Natural killer cell treated with Interleukin-12 subunit alpha and Interleukin-12 subunit beta and Interleukin-15 and Interleukin-18, amount 100 ng/mL, for 72 hours (primary cell): ENCODE measurements around the gene RPRD2. TPM values are rescaled to one million over a fixed set of nuclear protein-coding genes. Genes with fewer than 3 reads are reported as not detected.

Experiments used
- ATAC-seq, 2 donors: fragments of 150-1000 bp; cut with Tn5 transposase in 1 of 2; sonication (Bioruptor Pico), chemical (Tn5 transposase) in 1 of 2; 2 replicates each; pipeline ENCODE4 v1.10.0; 2021
- DNase-seq: peaks from one replicate; pipeline ENCODE4 v3.0.0; 2022; ENCODE audit warnings: low spot score
- H3K27ac Mint-ChIP-seq, 2 donors: 1 replicate in 1 of 2; 2 replicates in 1 of 2; pipeline ENCODE4 v1.8.0; 2022; ENCODE audit warnings: mixed read lengths in 2 of 2, mild to moderate bottlenecking in 1 of 2, moderate library complexity in 1 of 2
- H3K27me3 Mint-ChIP-seq, 2 donors: 1 replicate in 1 of 2; 2 replicates in 1 of 2; pipeline ENCODE4 v1.8.0; 2022; ENCODE audit warnings: mixed read lengths in 2 of 2
- H3K36me3 Mint-ChIP-seq: one replicate; pipeline ENCODE4 v1.8.0; 2022; ENCODE audit warnings: mixed read lengths
- H3K4me1 Mint-ChIP-seq, 2 donors: 1 replicate in 1 of 2; 2 replicates in 1 of 2; pipeline ENCODE4 v1.8.0; 2022; ENCODE audit warnings: low read depth in 2 of 2, mixed read lengths in 2 of 2, mild to moderate bottlenecking in 1 of 2
- H3K4me3 Mint-ChIP-seq: one replicate; pipeline ENCODE4 v1.8.0; 2022; ENCODE audit warnings: mixed read lengths
- H3K9me3 Mint-ChIP-seq: 2 replicates; pipeline ENCODE4 v1.8.0; 2022; ENCODE audit warnings: mixed read lengths
- total RNA-seq, 2 donors: library from RNA; stranded (reverse); gene quantifications; one replicate each; pipeline ENCODE4 v1.2.3, GENCODE V29; 2022

RPRD2 gene
- total RNA-seq, 2 donors from 2014 or later, result 23.9 to 24.8 TPM

DNA sequence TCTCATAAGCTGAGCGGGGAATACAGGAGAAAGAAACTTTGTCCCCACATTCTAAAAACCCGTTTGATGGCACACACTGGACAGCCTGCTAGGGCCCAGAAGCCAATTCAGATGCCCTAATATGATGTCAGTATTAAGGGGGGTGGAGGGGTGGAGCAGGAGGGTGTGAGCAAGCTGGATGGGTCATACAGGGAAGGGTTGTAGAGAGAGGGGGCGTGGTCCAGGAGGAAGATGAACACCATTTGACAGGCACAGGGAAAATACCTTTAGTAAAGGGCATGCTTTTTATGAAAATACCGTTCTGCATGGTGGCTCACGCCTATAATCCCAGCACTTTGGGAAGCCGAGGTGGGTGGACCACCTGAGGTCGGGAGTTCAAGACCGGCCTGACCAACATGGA lies 129.2 kb downstream of the RPRD2 start:
- no peaks in the 10 kb centered on the region for H3K9me3 Mint-ChIP-seq
- H3K27me3 Mint-ChIP-seq, result no peaks in the 10 kb centered on the region
- no peak overlapping the region for H3K4me3 Mint-ChIP-seq
- H3K27ac Mint-ChIP-seq, result no peak overlapping the region
- no peak for ATAC-seq
- H3K36me3 Mint-ChIP-seq, result peaks cover 27% of the 10 kb centered on the region
- DNase-seq, result no peak
- peaks cover 10 to 12% of the 10 kb centered on the region in 2 donors for H3K4me1 Mint-ChIP-seq

DNA sequence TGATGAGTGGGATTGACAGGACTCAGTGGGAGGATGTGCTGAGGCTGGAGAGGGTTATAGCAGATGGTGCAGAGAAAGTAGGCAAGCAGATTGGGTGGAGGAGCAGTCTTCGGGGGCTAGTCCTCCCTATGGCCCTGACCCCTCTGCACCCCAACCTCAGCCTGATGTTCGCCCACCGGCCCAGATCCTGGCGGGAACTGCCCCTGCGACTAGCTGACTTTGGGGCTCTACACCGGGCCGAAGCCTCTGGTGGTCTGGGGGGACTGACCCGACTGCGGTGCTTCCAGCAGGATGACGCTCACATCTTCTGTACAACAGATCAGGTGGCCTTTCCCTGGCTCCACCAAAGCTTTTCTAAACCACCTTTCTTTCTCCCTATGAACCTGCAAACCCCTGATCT lies 134.4 kb downstream of the RPRD2 start:
- no peaks in the 10 kb centered on the region for H3K27me3 Mint-ChIP-seq
- H3K36me3 Mint-ChIP-seq, result peaks cover 28% of the 10 kb centered on the region
- no peaks in the 10 kb centered on the region for H3K9me3 Mint-ChIP-seq
- peaks cover 0 to 3% of the 10 kb centered on the region in 2 donors for H3K4me1 Mint-ChIP-seq
- no peak overlapping the region for H3K27ac Mint-ChIP-seq
- no peak for DNase-seq
- no peak overlapping the region for H3K4me3 Mint-ChIP-seq
- no peak for ATAC-seq

DNA sequence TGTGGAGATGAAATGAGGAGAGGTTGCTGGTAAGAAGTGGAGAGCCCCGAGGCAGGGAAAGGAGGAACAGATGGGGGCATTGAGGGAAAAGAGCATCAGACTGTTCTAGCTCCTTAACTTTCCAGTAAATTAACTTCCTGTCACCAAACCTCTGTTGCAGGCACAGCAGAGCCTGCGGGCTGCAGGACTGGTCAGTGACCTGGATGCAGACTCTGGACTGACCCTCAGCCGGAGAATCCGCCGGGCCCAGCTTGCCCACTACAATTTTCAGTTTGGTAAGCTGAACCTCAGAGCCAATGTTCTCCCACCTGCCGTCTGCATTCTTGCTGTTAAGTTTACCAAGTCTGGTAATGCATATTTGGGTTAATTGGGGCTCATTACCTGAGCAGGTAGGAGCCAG lies 141.5 kb downstream of the RPRD2 start:
- Mint-ChIP-seq H3K27ac (no peak overlapping the region), H3K36me3 (peaks cover 11% of the 10 kb centered on the region)

DNA sequence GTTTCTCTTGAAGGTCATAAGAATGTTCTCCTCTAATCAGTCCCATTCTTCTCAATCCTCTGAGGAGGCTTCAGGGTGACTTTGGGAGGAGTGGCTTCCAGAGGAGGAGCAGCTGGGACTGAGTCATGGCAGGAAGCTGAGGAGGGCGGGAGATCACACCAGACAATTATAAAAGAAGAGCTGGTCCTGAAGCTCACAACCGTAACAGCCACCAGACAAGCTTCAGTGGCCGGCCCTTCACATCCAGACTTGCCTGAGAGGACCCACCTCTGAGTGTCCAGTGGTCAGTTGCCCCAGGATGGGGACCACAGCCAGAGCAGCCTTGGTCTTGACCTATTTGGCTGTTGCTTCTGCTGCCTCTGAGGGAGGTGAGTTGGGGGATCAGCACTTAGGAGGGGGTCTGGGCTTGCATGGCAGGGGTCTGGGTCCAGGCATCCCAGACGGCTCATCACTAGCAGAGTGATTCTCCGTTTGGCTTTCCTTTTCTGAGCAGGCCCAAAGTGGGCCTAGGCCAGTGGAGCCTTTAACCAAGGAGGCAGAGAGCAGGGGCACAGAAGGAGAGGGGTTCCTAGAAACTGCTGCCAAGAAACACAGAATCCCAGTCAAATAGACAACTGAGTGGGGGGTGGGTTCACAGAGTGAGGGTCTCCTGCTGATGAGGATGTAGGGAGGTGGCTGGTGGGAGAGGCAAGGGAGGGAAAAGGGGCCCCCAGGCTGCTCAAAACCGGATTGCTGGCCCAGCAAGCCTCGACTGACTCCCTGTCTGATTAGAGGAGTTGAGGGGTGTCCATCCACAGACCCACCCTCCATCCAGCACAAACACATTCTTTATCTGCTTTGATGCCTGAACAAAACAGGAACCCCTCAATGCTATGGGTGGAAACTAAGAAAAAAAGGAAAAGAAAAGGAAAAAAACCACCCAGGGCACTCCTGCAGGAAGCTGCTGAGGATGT lies 144.2 kb downstream of the RPRD2 start, which contains the start of gene ECM1:
TSS of gene ECM1 (plus strand) at position 198 of the 953 bp plus-strand sequence. CDS start at position 299, 101 bp downstream.
- DNase-seq (no peak), ATAC-seq (no peak)
- no peaks in the 10 kb centered on the region for H3K9me3 Mint-ChIP-seq
- H3K27ac Mint-ChIP-seq, result peak within 1 kb of the TSS in 1 of 2 donors; percentile 24
- peaks cover 6% of the 10 kb centered on the region for H3K36me3 Mint-ChIP-seq
- peaks cover 0 to 3% of the 10 kb centered on the region in 2 donors for H3K4me1 Mint-ChIP-seq
- no peaks in the 10 kb centered on the region for H3K27me3 Mint-ChIP-seq
- H3K4me3 Mint-ChIP-seq, result no peak within 1 kb of the TSS

More for the DNA sequence above, 141.5 kb downstream of the RPRD2 start:
- Mint-ChIP-seq H3K27me3 (no peaks in the 10 kb centered on the region), H3K4me3 (no peak overlapping the region), H3K4me1 (peaks cover 0 to 5% of the 10 kb centered on the region in 2 donors), H3K9me3 (no peaks in the 10 kb centered on the region)
- no peak for ATAC-seq
- no peak for DNase-seq

DNA sequence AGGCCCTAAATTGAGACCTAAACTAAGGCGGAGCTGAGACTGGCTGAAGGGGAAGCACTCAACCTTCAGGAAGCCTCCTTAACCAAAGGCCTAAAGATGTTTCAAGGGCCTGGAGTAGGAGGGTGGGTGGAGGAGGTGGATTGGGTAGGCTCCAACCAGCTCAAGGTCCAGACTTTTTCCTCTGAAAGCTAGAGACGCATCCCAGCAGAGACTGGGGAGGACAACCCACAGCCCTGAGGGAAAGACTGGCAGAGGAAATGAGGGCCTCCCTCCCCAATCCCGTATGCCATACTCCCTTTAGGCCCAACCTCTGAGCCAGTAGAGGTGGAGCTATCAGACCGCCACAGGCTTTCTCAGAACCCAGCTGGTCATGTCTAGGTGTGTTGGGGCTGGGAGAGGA lies 145.0 kb downstream of the RPRD2 start:
- no peak overlapping the region for H3K4me3 Mint-ChIP-seq
- ATAC-seq (no peak), DNase-seq (no peak)
- H3K27ac Mint-ChIP-seq, result no peak overlapping the region
- H3K4me1 Mint-ChIP-seq, result peaks cover 0 to 3% of the 10 kb centered on the region in 2 donors
- H3K9me3 Mint-ChIP-seq, result no peaks in the 10 kb centered on the region
- H3K36me3 Mint-ChIP-seq, result peaks cover 6% of the 10 kb centered on the region
- no peaks in the 10 kb centered on the region for H3K27me3 Mint-ChIP-seq

DNA sequence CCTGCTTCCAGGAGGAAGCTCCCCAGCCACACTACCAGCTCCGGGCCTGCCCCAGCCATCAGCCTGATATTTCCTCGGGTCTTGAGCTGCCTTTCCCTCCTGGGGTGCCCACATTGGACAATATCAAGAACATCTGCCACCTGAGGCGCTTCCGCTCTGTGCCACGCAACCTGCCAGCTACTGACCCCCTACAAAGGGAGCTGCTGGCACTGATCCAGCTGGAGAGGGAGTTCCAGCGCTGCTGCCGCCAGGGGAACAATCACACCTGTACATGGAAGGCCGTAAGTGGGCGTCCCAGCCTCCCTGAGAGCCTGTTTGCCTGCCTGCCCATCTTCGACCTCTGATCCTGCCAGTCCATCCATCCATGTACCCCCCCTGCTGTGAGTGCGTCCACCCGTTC lies 147.6 kb downstream of the RPRD2 start:
- H3K27ac Mint-ChIP-seq, result peak overlapping the region in 1 of 2 donors; percentile 50
- no peak overlapping the region for H3K4me3 Mint-ChIP-seq
- DNase-seq (no peak), ATAC-seq (no peak)
- peaks cover 7 to 13% of the 10 kb centered on the region in 2 donors for H3K4me1 Mint-ChIP-seq
- H3K36me3 Mint-ChIP-seq, result no peaks in the 10 kb centered on the region
- no peaks in the 10 kb centered on the region for H3K9me3 Mint-ChIP-seq
- H3K27me3 Mint-ChIP-seq, result no peaks in the 10 kb centered on the region

DNA sequence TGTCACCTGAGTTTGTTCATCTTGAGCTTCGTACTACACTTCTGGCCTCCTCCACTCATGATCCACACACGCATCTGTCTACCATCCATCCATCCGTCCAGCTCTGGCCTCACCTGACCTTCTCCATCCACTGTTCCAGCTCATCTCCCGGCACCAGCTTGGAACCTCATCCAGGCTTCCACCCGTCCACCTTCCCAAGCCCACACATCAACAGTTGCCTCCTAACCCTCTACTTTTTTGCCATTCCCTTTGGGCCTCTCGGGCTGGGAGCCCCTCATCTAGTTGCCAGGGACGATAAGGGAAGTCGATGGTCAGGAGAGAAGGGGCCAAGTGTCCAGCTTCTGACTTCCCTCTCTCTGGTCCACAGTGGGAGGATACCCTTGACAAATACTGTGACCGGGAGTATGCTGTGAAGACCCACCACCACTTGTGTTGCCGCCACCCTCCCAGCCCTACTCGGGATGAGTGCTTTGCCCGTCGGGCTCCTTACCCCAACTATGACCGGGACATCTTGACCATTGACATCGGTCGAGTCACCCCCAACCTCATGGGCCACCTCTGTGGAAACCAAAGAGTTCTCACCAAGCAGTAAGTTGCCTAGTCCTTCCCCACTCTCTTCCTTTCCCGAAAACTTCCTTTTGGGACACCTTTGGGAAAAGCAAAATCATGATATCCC lies 148.2 kb downstream of the RPRD2 start:
- H3K36me3 Mint-ChIP-seq, result no peaks in the 10 kb centered on the region
- H3K4me3 Mint-ChIP-seq, result no peak overlapping the region
- peaks cover 9 to 14% of the 10 kb centered on the region in 2 donors for H3K4me1 Mint-ChIP-seq
- peak overlapping the region in 1 of 2 donors; percentile 50 for H3K27ac Mint-ChIP-seq
- H3K27me3 Mint-ChIP-seq, result no peaks in the 10 kb centered on the region
- DNase-seq (no peak), ATAC-seq (no peak)
- no peaks in the 10 kb centered on the region for H3K9me3 Mint-ChIP-seq

DNA sequence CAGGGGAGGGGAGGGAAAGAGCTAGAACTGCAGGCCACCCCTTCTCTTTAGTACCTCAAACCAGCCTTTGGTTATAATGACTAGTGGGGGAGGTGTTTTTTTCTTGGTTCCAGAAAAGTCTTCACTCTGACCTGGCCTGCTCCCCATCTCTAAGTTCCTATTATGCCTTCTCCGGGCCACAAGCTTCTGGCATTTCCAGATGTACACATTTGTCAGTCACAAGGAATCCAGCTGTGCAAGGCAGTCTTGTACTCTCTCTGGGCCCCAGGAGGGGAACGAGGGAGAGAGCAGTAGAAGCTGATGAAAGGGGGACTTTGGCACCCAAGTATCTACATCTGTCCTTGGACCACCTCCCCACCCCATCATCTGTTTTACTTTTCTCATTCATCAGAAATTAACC lies 148.9 kb downstream of the RPRD2 start:
- Mint-ChIP-seq H3K36me3 (no peaks in the 10 kb centered on the region), H3K9me3 (no peaks in the 10 kb centered on the region), H3K27me3 (no peaks in the 10 kb centered on the region), H3K27ac (no peak overlapping the region), H3K4me1 (peaks cover 9 to 12% of the 10 kb centered on the region in 2 donors), H3K4me3 (no peak overlapping the region)
- DNase-seq (no peak), ATAC-seq (no peak)

DNA sequence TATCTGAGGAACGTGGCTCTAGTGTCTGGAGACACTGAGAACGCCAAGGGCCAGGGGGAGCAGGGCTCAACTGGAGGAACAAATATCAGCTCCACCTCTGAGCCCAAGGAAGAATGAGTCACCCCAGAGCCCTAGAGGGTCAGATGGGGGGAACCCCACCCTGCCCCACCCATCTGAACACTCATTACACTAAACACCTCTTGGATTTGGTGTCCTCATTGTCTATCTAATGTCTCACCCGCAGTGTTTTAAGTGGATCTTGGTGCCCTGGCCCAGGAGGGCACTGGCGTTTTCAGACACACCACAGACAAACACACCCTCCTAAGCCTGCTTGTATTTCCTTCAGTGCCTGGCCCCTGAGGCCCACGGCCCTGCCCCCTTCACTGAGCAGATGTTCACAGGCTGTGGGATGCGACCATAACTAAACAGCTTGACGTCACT lies 149.4 kb downstream of the RPRD2 start:
- H3K4me3 Mint-ChIP-seq, result no peak overlapping the region
- peaks cover 9 to 12% of the 10 kb centered on the region in 2 donors for H3K4me1 Mint-ChIP-seq

DNA sequence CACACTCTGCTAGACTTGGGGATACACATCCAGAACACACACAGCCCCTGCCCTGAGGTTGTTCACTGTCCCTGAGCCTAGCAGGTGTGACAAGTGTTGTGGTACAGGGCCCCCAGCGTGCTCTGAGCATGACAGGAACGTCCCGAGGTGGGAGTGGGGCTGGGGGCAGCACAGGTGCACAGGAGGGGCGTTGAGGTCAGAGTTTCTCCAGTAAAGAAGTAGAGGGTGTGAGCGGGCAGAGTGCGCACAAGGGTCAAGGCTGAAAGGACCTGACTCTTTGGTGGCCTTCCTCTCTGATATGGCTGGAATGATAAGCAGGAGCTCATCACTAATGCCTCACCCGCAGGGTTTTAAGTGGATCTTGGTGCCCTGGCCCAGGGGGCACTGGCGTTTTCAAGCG lies 150.3 kb downstream of the RPRD2 start:
- peak overlapping the region; percentile 80 for H3K4me3 Mint-ChIP-seq
- peaks cover 9 to 12% of the 10 kb centered on the region in 2 donors for H3K4me1 Mint-ChIP-seq
- H3K27me3 Mint-ChIP-seq, result no peaks in the 10 kb centered on the region
- ATAC-seq (no peak), DNase-seq (peak; percentile 56)
- H3K27ac Mint-ChIP-seq, result peak overlapping the region; percentile 46 to 74
- H3K36me3 Mint-ChIP-seq, result no peaks in the 10 kb centered on the region
- no peaks in the 10 kb centered on the region for H3K9me3 Mint-ChIP-seq

More for the DNA sequence above, 149.4 kb downstream of the RPRD2 start:
- Mint-ChIP-seq H3K27ac (no peak overlapping the region), H3K27me3 (no peaks in the 10 kb centered on the region), H3K9me3 (no peaks in the 10 kb centered on the region), H3K36me3 (no peaks in the 10 kb centered on the region)
- ATAC-seq, result no peak
- no peak for DNase-seq

DNA sequence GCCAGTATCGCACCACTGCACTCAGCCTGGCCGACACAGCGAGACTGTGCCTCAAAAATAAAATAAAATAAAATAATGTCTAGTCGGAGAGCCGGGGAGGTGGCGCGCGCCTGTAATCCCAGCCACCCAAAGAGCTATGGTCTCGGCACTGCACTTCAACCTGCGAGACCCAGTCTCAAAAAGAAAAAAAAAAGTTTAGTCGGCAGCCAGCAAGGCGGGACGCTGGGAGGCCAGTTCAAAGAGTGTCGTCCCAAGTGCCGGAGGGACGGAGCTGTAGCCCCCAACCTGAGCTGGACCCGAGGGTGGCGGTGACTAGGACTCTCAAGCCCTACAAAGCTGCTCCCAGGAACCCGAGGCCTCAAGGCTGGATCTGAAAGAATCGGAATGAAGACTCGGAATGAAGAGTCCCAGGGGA lies 151.0 kb downstream of the RPRD2 start:
- Mint-ChIP-seq H3K4me1 (peaks cover 9 to 12% of the 10 kb centered on the region in 2 donors), H3K9me3 (no peaks in the 10 kb centered on the region), H3K27me3 (no peaks in the 10 kb centered on the region), H3K4me3 (peak overlapping the region; percentile 80), H3K27ac (peak overlapping the region; percentile 46 to 74), H3K36me3 (no peaks in the 10 kb centered on the region)
- DNase-seq, result peak; percentile 45
- peak in 1 of 2 donors; percentile 0 for ATAC-seq

DNA sequence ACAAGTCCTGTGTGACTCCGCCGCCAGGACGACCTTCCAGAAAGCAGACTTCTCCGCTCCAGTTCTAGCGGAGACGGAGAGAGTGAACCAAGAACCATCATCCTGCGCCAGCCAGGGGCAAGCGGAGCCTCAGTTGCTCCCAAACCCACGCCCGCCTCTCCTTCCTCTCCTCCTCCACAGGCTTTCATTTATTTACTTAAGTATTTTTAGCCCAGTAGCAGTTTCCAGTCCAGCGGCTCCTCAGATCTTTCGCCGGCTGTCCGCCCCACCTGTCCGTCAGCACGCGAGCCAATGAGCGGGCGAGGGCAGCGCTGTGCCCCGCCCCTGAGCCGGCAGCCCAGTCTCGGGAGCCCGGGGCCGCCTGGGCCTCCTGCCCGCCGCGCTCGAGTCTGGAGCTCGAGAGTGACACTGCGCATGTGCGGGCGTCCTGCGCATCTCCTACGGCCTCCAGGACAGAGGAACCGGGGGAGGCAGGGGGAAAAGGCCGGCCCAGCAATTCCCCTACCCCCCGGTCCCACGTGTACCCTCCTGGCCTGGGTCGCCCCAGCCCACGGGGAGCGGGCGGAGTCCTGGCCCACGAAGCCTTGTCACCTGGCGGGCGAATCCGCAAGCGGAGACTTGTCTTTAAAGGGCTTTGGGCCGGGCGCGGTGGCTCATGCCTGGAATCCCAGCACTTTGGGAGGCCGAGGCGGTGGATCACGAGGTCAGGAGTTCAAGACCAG lies 151.5 kb downstream of the RPRD2 start, which contains the start of gene FALEC:
TSS of gene FALEC (plus strand) at position 425 of the 722 bp plus-strand sequence.
- no peaks in the 10 kb centered on the region for H3K27me3 Mint-ChIP-seq
- no peaks in the 10 kb centered on the region for H3K9me3 Mint-ChIP-seq
- peak; percentile 100 for ATAC-seq

DNA sequence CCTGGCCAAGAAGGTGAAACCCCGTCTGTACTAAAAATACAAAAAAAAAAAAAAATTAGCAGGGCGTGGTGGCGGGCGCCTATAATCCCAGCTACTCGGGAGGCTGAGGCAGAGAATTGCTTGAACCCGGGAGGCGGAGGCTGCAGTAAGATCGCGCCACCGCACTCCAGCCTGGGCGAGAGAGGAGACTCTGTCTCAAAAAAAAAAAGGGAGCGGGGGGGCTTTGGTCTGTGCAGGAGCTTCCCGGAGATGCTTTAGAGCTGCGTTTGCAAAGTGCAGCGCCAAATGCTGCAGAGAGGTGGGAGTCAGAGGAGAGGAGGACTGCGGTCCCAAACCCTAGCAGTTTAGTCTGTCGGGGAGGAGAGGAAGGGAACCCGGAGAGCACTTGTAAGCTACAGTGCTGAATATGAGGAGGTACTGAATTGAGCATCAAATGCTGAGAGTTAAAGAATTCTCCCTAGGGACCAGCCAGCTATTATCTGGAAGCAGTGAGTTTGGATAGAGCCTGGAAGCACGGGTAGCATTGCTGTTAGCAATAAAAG lies 152.2 kb downstream of the RPRD2 start:
- no peaks in the 10 kb centered on the region for H3K9me3 Mint-ChIP-seq

More for the DNA sequence above, 151.5 kb downstream of the RPRD2 start, which contains the start of gene FALEC:
- no peaks in the 10 kb centered on the region for H3K36me3 Mint-ChIP-seq
- peak within 1 kb of the TSS; percentile 80 for H3K4me3 Mint-ChIP-seq
- peak; percentile 98 for DNase-seq
- H3K4me1 Mint-ChIP-seq, result peaks cover 9 to 12% of the 10 kb centered on the region in 2 donors
- H3K27ac Mint-ChIP-seq, result peak within 1 kb of the TSS; percentile 46 to 74

More for the DNA sequence above, 152.2 kb downstream of the RPRD2 start:
- no peaks in the 10 kb centered on the region for H3K27me3 Mint-ChIP-seq
- DNase-seq, result peak; percentile 44
- no peaks in the 10 kb centered on the region for H3K36me3 Mint-ChIP-seq
- ATAC-seq, result peak in 1 of 2 donors; percentile 18
- H3K4me3 Mint-ChIP-seq, result peak overlapping the region; percentile 80
- H3K4me1 Mint-ChIP-seq, result peaks cover 9 to 12% of the 10 kb centered on the region in 2 donors
- peak overlapping the region in 1 of 2 donors; percentile 74 for H3K27ac Mint-ChIP-seq
